ENCODE data around the gene ZNF488.
"Not testable (repeated sequence)": the region's sequence is repeated elsewhere in the genome, so short reads cannot be mapped to it uniquely, and the experiment has no call there.

ZNF488 gene

GRCh38 chr10:47409866-47410256, 25.8 kb upstream of the ZNF488 start:
- no peak for DNase-seq (ENCODE audit: low read depth)

GRCh38 chr10:47409171-47409865, 25.2 kb upstream of the ZNF488 start:
- no peak for DNase-seq (ENCODE audit: low read depth)

GRCh38 chr10:47408606-47409005, 24.5 kb upstream of the ZNF488 start:
- no peak for DNase-seq (ENCODE audit: low read depth)

GRCh38 chr10:47406870-47407691, 23.0 kb upstream of the ZNF488 start:
- DNase-seq (ENCODE audit: low read depth): no peak

DNA sequence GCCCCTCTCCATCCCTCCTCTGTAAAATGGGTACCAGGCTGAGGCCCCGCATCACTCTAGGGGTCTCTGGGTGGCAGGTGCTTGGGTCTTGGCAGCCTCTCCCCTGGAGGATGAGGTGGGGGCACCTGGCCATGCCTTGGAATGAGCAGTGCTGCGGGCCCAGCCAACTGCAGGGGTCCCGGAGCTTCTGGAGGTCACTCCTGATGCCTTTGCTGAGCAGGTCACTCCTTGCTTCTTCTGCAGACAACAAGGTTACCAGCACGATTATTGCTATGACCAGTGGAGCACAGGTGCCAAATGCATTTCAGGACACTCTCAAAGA, 22.4 kb upstream of the ZNF488 start:
- DNase-seq (ENCODE audit: low read depth): no peak

DNA sequence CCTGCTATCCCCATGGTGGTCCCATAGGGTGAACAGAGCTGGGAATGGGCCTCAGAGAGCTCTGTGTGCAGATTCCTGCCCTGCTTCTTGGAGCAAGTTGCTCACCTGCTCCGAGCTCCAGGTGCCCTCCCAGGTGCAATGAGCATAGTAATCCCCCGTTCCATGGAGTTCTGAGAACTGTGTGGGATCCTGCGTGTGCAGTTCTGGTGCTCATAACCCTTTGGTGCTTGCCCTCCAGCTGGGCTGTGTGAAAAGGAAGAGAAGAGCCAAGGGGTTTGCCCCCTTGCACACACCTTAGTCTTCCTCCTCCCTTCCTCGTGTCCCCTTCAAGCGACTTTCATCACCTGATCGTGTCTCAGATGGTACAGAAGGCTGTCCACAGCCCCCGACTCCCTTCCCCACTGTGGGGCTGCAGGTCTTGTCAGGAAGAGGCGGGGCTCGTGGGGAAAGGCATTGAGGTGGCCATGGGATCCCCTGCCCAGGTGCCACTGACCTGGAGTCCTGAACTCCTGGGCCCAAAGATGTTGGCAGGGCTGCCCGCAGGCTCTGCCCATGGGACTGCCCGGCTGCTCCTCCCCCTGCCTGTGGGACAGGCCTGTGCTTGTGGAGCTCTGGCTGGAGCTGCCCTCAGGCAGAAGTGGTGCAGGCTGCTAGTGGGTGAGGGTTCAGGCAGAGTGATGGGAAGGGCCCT, 21.9 kb upstream of the ZNF488 start:
- DNase-seq (ENCODE audit: low read depth): no peak

GRCh38 chr10:47404937-47405336, 20.8 kb upstream of the ZNF488 start:
- no peak for DNase-seq (ENCODE audit: low read depth)

- no peak for DNase-seq (ENCODE audit: low read depth)
These were observed 20.4 kb upstream of the ZNF488 start for GRCh38 chr10:47404446-47404845.

GRCh38 chr10:47403446-47404318, 19.6 kb upstream of the ZNF488 start:
- no peak for DNase-seq (ENCODE audit: low read depth)

GRCh38 chr10:47402641-47403301, 18.7 kb upstream of the ZNF488 start:
- DNase-seq (ENCODE audit: low read depth): peak; percentile 85

GRCh38 chr10:47401874-47402640, 18.0 kb upstream of the ZNF488 start:
- DNase-seq (ENCODE audit: low read depth): no peak

DNA sequence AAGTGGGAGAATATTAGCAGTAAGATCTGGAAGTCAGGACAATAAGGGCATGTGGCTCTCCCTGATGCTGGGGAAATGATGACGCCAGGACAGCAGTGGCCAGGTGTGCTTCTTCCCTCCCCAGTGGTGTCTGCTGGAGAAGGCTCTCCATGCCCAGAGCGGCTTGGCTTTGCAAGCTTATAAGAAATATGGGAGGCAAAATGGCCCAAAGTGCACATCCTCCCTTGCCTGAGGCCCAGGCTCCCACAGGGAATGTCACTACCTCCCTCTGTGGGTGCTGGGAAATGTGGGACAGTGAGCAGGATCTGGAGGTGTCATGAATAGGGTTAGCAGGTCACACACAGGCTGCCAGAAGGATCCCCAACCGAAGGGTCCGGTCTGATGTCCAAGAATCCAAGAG, 17.1 kb upstream of the ZNF488 start:
- DNase-seq (ENCODE audit: low read depth): no peak

DNA sequence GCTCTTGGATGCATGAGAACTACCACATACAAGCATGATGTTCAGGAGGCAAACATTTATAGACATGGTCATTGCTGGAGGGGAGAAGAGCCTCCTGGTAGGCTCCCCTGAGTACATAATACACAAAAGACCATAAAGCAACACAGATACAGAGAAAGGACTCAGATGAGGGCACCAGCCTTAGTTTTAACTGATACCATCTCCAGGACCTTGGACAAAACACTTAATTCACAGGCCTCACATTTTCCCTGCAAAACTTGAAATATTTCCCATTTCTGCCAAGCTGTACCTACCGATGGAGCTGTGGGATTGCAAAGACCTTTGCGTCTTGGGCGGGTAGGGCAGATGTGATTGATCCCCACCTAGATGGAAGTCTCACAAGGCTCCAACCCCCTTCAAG, 16.7 kb upstream of the ZNF488 start:
- DNase-seq (ENCODE audit: low read depth): no peak

- DNase-seq (ENCODE audit: low read depth): no peak
These were observed 16.2 kb upstream of the ZNF488 start for GRCh38 chr10:47400251-47400650.

GRCh38 chr10:47397256-47397655, 13.2 kb upstream of the ZNF488 start:
- no peak for DNase-seq (ENCODE audit: low read depth)

DNA sequence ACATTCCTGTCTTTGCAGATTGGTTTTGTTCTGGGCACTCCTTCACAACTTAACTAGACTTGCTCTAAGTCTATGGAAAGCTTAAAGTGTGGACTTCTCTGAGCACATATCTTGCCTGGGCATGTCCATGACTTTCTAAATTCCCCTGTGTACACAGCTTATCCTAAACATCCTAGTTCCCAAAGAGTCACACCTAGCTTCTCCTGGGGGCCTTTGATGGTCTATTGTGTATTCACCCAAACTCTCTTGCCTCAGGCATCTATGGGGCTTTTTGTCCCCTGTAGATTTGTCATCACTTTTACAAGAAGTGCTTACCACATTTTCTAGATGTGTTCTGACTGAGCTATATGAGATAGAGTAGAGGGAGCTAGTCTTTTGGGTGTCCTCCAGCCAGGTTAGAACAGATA, 12.2 kb upstream of the ZNF488 start:
- DNase-seq (ENCODE audit: low read depth): no peak

- no peak for DNase-seq (ENCODE audit: low read depth)
These were observed 5.5 kb upstream of the ZNF488 start for GRCh38 chr10:47389619-47390018.

DNA sequence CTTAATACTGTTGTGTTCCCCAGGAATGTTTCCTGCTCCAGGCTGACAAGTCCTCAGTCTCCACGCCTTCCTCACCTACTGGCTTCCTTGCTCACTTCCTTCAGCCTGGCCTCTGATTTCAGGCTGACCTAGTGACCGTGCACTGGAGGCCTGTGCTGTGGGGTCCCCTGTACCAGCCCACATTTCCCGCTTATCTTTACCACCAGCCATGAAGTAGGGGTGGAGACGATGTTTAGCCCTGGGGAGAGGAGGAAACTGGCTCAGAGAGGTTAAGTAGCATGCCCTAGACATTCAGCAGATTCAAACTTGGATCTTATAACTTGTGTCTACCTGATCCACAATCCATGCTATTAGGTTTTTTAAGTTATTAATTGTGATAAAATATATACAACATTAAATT, 4.8 kb upstream of the ZNF488 start:
- no peak for DNase-seq (ENCODE audit: low read depth)

GRCh38 chr10:47386104-47386503, 2.0 kb upstream of the ZNF488 start:
- not testable (repeated sequence) for DNase-seq (ENCODE audit: low read depth)

DNA sequence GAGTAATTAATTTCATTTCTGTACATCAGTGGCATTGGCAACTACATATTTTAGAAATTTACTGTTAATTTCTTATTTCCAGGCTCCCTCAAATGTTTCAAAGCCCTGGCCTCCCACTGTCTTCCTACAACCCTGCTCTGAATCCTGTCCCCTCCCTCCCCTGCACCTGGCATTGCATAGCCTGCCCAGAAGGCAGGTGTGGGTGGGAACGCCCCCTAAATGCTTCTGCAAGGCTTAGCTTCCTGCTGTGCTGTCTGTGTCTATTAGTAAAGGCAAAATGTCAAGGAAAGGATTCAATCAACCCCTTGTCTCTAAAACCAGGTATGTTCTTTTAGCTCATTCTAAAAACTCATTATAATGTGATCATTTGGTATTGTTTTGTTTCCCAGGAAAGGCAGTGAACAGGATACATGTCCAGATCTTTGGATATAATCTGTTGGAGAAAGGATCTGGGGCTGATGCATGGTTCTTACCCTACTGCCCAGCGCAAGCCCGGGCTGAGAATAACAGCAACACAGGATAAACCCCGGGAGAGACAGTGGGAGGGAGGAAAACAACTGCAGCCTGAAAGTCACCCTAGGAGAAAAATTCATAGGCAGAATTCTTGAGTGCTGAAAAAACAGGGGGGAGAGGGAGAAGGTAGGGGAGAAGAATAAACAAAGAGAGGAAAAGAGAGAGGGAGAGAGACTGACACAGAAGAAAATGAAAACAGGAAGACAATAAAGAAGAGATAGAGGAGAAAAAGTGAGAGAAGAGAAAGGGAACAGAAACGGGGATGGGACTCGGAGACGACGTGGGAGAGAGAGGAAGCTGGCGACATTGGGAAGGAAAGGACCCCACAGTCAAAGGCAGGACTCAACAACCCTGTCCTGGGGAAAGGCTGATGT, 589 bp downstream of the ZNF488 start:
- no peak for DNase-seq (ENCODE audit: low read depth)
